ENCODE data around the gene SLC50A1.

Gene SLC50A1

DNA sequence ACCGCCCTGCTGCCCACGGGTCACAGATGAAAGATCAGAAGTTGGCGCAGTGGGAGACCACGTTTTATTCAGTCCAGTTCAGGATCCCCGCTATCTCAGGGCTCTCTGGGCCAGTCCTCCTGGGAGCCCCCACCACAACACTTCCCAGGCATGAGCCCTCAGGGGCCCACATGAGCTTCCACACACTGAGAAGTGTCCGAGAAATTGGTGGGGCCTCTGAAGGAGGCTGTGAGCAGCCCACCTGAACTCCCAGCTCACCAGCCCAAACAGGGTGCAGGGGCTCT is 50.1 kb downstream of the SLC50A1 start:
- no peak for DNase-seq

DNA sequence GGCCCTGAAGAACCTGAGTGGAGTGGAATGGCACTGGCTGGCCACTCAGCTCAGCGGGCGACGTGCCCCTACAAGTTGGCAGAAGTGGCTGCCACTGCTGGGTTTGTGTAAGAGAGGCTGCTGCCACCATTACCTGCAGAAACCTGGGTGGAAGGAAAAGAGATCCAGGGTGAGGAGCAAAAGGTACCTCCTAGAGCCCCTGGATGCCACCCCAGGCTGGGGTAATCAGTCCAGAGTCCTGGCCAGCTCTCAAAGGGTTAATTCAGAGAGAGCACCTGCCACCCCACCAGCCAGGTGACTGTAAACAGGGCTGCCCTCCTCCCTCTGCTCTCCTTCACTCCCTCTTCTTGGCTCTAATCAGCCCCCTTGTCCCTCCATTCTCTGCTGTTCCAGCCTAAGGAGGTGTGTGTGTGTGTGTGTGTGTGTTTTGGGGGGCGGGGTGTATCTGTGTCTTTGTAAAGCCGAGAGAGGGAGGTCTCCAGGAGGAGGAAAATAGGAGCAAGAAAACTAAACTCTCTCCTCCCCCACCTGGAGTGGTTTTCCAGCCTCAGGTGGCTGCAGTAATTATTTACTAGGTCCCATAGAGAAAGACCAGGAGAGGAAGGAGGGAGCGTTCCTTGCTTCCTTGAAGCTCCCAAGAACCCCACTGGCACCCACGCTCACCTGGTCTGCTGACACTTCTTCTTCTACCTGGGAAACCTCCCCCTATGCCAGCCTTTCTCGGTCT is 50.6 kb downstream of the SLC50A1 start:
- no peak for DNase-seq

- DNase-seq: no peak
Measured at GRCh38 chr1:155186794-155187455, 51.3 kb downstream of the SLC50A1 start.

DNA sequence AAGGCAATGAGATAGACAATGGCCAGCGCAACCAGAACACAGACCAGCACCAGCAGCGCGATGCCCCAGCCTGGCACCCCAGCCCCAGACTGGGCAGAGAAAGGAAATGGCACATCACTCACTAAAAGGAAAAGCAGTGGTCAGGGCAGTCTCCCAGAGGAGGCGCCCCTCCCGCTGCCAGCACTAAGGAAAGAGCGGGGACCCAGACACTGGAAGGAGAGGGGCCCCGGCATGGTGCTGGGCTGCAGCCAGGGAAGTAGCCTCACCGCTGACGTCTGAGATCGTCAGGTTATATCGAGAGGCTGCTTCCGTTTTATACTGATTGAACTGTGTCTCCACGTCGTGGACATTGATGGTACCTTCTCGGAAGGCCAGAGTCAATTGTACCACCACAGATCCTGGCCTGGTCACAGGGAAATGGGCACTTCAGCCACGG is 51.8 kb downstream of the SLC50A1 start:
- DNase-seq: no peak

DNA sequence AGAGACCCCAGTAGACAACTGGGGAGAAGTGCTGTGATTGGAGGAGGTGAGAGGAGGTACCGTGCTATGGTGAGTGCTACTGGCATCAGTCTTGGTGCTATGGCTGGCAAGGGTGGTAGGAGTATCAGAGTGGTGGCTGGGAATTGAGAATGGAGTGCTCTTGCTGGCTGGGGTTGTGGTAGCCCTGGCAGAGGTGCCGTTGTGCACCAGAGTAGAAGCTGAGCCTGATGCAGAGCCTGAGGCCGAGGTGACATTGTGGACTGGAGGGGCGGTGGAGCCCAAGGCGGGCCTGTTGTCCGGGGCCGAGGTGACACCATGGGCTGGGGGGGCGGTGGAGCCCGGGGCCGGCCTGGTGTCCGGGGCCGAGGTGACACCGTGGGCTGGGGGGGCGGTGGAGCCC is 52.6 kb downstream of the SLC50A1 start:
- DNase-seq: no peak

Measured in AML-193 (cell line).